Stimulated activated CD8-positive, alpha-beta memory T cell treated with anti-CD3 and anti-CD28 coated beads, Interleukin-15, amount 100 ng/mL, for 24 hours (primary cell): ENCODE data around the gene PRG3.

Source experiments
- DNase-seq: peaks from one replicate; pipeline ENCODE4 v3.0.0-alpha.2; 2020; ENCODE audit warnings: low read depth

The PRG3 gene

GRCh38 chr11:57380975-57381374 lies at the start of gene PRG3:
Gene PRG3 (minus strand): TSS chr11:57381150. CDS start chr11:57380708, 442 bp downstream.
- no peak for DNase-seq

- DNase-seq: no peak
Observed at GRCh38 chr11:57429946-57430345, 49.0 kb upstream of the PRG3 start.

GRCh38 chr11:57428643-57429042 lies 47.7 kb upstream of the PRG3 start:
- no peak for DNase-seq

- DNase-seq: no peak
Observed at GRCh38 chr11:57427727-57428082, 46.8 kb upstream of the PRG3 start.

GRCh38 chr11:57426929-57427726 lies 46.2 kb upstream of the PRG3 start, which contains the start of gene SLC43A3:
Gene SLC43A3 (minus strand): TSS chr11:57427121. CDS start chr11:57426172, 949 bp downstream.
- peak; percentile 45 for DNase-seq

- no peak for DNase-seq
Observed at GRCh38 chr11:57426439-57426928, 45.5 kb upstream of the PRG3 start.

- no peak for DNase-seq
Observed at GRCh38 chr11:57425565-57426438, 44.9 kb upstream of the PRG3 start.

GRCh38 chr11:57424792-57425564 lies 44.0 kb upstream of the PRG3 start:
- peak; percentile 50 for DNase-seq

GRCh38 chr11:57424137-57424791 lies 43.3 kb upstream of the PRG3 start:
- no peak for DNase-seq

GRCh38 chr11:57422669-57423068 lies 41.7 kb upstream of the PRG3 start:
- DNase-seq: no peak

GRCh38 chr11:57421805-57422204 lies 40.9 kb upstream of the PRG3 start:
- no peak for DNase-seq

GRCh38 chr11:57421066-57421465 lies 40.1 kb upstream of the PRG3 start:
- DNase-seq: no peak

- no peak for DNase-seq
Observed at GRCh38 chr11:57419146-57419545, 38.2 kb upstream of the PRG3 start.

- DNase-seq: no peak
Observed at GRCh38 chr11:57418131-57418530, 37.2 kb upstream of the PRG3 start.

- no peak for DNase-seq
Observed at GRCh38 chr11:57417056-57417455, 36.1 kb upstream of the PRG3 start.

GRCh38 chr11:57416436-57416835 lies 35.5 kb upstream of the PRG3 start:
- no peak for DNase-seq

GRCh38 chr11:57414612-57415212 lies 33.8 kb upstream of the PRG3 start:
- no peak for DNase-seq

GRCh38 chr11:57413681-57414080 lies 32.7 kb upstream of the PRG3 start:
- no peak for DNase-seq

GRCh38 chr11:57410287-57410686 lies 29.3 kb upstream of the PRG3 start:
- DNase-seq: no peak

- DNase-seq: no peak
Observed at GRCh38 chr11:57409321-57410100, 28.6 kb upstream of the PRG3 start.
